Neural crest cell (in vitro differentiated cells): ENCODE measurements around the gene ZNF750. TPM values are rescaled to one million over a fixed set of nuclear protein-coding genes. Genes with fewer than 3 reads are reported as not detected.

Experiments used
- DNase-seq: peaks from one replicate; pipeline ENCODE4 v3.0.0; 2021; ENCODE audit warnings: low read depth, mixed read lengths, low spot score
- H3K27ac Mint-ChIP-seq: one replicate; pipeline ENCODE4 v1.8.0; 2021; ENCODE audit warnings: mild to moderate bottlenecking, mixed read lengths; ENCODE audit not compliant: unreplicated experiment
- H3K27me3 Mint-ChIP-seq: 2 replicates; pipeline ENCODE4 v1.8.0; 2021; ENCODE audit warnings: low read depth, mild to moderate bottlenecking, mixed read lengths
- H3K36me3 Mint-ChIP-seq: 2 replicates; pipeline ENCODE4 v1.8.0; 2021; ENCODE audit warnings: low read depth, mild to moderate bottlenecking, mixed read lengths
- H3K4me1 Mint-ChIP-seq: 2 replicates; pipeline ENCODE4 v1.8.0; 2021; ENCODE audit warnings: mixed read lengths
- H3K4me3 Mint-ChIP-seq: one replicate; pipeline ENCODE4 v1.8.0; 2021; ENCODE audit warnings: mild to moderate bottlenecking, mixed read lengths
- H3K9me3 Mint-ChIP-seq: 2 replicates; pipeline ENCODE4 v1.8.0; 2021; ENCODE audit warnings: mixed read lengths
- CTCF ChIP-seq: fragments of 200-600 bp; sonication (generic); conservative IDR thresholded peaks from 2 replicates; pipeline ENCODE4 v1.5.0; 2021; ENCODE audit warnings: antibody characterized with exemption, mild to moderate bottlenecking
- total RNA-seq: library from RNA; stranded (reverse); gene quantifications from 2 replicates; pipeline ENCODE4 v1.2.1, GENCODE V29; 2021

ZNF750 gene
- total RNA-seq, 1 donor from 2014 or later = not detected

- no peak for TF ChIP-seq CTCF
- no peak for DNase-seq
- Mint-ChIP-seq H3K4me3 (no peak overlapping the region), H3K27me3 (no peaks in the 10 kb centered on the region), H3K4me1 (peaks cover 10% of the 10 kb centered on the region), H3K36me3 (peaks cover 1% of the 10 kb centered on the region), H3K9me3 (no peaks in the 10 kb centered on the region), H3K27ac (no peak overlapping the region)
Measured at GRCh38 chr17:82875407-82875856, 35.6 kb upstream of the ZNF750 start.

GRCh38 chr17:82874011-82874835 lies 34.4 kb upstream of the ZNF750 start:
- Mint-ChIP-seq H3K36me3 (peaks cover 6% of the 10 kb centered on the region), H3K27me3 (no peaks in the 10 kb centered on the region), H3K4me1 (peaks cover 10% of the 10 kb centered on the region), H3K9me3 (no peaks in the 10 kb centered on the region), H3K4me3 (no peak overlapping the region), H3K27ac (no peak overlapping the region)
- no peak for DNase-seq
- TF ChIP-seq CTCF = no peak

- Mint-ChIP-seq H3K27me3 (no peaks in the 10 kb centered on the region), H3K36me3 (peaks cover 6% of the 10 kb centered on the region), H3K27ac (no peak overlapping the region), H3K4me3 (no peak overlapping the region), H3K9me3 (no peaks in the 10 kb centered on the region), H3K4me1 (peaks cover 10% of the 10 kb centered on the region)
- no peak for TF ChIP-seq CTCF
- DNase-seq = no peak
Measured at GRCh38 chr17:82873521-82873920, 33.7 kb upstream of the ZNF750 start.

- Mint-ChIP-seq H3K27ac (no peak overlapping the region), H3K4me1 (peaks cover 10% of the 10 kb centered on the region), H3K4me3 (no peak overlapping the region), H3K27me3 (no peaks in the 10 kb centered on the region), H3K36me3 (peaks cover 6% of the 10 kb centered on the region), H3K9me3 (no peaks in the 10 kb centered on the region)
- DNase-seq = no peak
- TF ChIP-seq CTCF = no peak
Measured at GRCh38 chr17:82872591-82873520, 33.0 kb upstream of the ZNF750 start.

GRCh38 chr17:82871776-82872561 lies 32.1 kb upstream of the ZNF750 start:
- H3K4me3 Mint-ChIP-seq = no peak overlapping the region
- TF ChIP-seq CTCF = no peak
- H3K27ac Mint-ChIP-seq = no peak overlapping the region
- peaks cover 13% of the 10 kb centered on the region for H3K4me1 Mint-ChIP-seq
- no peaks in the 10 kb centered on the region for H3K27me3 Mint-ChIP-seq
- H3K9me3 Mint-ChIP-seq = no peaks in the 10 kb centered on the region
- peaks cover 6% of the 10 kb centered on the region for H3K36me3 Mint-ChIP-seq
- no peak for DNase-seq
